ENCODE measurements around the gene DPP10.

The DPP10 gene

DNA sequence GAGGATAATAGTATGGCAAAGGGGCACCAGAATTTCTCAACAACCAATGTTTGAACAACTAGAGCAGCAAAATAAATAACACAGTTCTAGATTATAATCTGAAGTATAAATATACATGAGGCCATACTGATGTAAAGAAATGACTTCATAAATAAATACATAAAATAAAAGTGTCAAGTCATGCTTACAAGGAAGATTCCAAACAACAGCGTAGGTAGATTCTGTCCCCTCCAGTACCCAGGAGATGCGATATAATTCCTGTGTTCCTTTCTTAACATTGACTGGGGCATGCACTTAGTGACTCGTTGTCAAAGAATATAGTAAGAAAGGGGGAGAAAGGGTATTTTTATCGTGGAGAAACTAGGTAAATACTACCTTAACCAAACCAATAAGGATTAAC lies 355.1 kb downstream of the DPP10 start:
- no peak overlapping the region for H3K4me3 Mint-ChIP-seq
- H3K27me3 Mint-ChIP-seq (ENCODE audit: low read depth), result no peaks in the 10 kb centered on the region
- no peak for DNase-seq (ENCODE audit: low spot score)
- peaks cover 10% of the 10 kb centered on the region for H3K9me3 Mint-ChIP-seq
- H3K36me3 Mint-ChIP-seq (ENCODE audit: low read depth), result no peaks in the 10 kb centered on the region
- no peaks in the 10 kb centered on the region for H3K4me1 Mint-ChIP-seq (ENCODE audit: low read depth)
- H3K27ac Mint-ChIP-seq, result no peak overlapping the region

DNA sequence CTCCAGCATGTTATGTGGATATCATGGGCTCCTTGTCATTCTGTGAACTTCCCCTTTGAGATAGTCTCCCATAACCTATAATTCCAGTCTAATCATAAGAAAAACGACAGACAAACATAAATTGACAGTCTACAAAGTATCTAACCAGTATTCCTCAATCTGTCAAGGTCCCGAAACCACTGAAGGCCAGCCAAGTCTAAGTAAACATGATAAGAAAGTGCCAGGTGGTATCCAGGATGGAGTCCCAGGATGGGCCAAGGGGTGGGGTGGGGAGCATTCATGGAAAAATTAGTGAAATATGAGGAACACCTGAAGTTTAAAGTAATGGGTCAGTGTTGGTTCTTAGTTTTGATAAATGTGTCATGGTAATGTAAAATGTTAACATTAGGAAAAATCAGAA lies 355.5 kb downstream of the DPP10 start:
- Mint-ChIP-seq H3K9me3 (peaks cover 10% of the 10 kb centered on the region), H3K27ac (no peak overlapping the region), H3K27me3 (ENCODE audit: low read depth) (no peaks in the 10 kb centered on the region), H3K36me3 (ENCODE audit: low read depth) (no peaks in the 10 kb centered on the region), H3K4me1 (ENCODE audit: low read depth) (no peaks in the 10 kb centered on the region), H3K4me3 (no peak overlapping the region)
- no peak for DNase-seq (ENCODE audit: low spot score)

DNA sequence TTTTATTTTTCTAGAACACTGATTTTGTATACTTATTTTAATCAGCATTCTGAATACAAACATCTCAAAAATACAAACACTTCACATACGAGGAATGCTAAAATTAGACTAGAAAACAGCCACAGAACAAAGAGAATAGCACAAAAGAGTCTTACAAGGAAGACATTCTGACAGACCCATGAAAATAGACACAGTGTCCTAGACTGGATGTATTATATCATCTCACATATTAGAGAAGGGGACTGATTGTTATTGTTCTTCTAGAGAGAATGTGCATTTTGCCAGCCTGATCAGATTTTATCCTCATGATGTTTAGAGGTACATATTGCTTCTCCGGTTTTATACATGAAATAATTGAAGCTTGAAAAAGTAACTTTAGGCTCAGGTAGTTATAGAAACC lies 357.9 kb downstream of the DPP10 start:
- H3K36me3 Mint-ChIP-seq (ENCODE audit: low read depth), result no peaks in the 10 kb centered on the region
- no peak overlapping the region for H3K27ac Mint-ChIP-seq
- H3K4me1 Mint-ChIP-seq (ENCODE audit: low read depth), result no peaks in the 10 kb centered on the region
- H3K4me3 Mint-ChIP-seq, result no peak overlapping the region
- no peaks in the 10 kb centered on the region for H3K27me3 Mint-ChIP-seq (ENCODE audit: low read depth)
- DNase-seq (ENCODE audit: low spot score), result no peak
- H3K9me3 Mint-ChIP-seq, result peaks cover 10% of the 10 kb centered on the region

DNA sequence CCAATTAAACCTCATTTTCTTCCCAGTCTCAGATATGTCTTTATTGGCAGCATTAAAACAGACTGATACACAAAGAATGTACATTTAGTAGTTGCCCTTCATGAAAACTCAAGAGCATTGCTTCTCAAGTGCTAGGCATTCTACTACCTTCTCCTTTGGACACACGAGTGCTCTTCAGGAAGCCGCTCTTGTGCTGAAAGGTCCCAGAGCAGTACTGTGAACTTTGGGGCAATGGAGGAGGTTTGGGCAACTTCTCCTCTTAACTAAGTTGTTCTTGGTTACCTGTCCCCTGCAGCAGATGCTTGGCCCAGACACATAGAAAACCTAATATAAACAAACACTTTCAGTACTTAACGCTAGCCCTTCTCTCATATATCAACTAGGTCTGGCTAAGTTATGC lies 362.8 kb downstream of the DPP10 start:
- no peak overlapping the region for H3K27ac Mint-ChIP-seq
- no peaks in the 10 kb centered on the region for H3K36me3 Mint-ChIP-seq (ENCODE audit: low read depth)
- no peaks in the 10 kb centered on the region for H3K27me3 Mint-ChIP-seq (ENCODE audit: low read depth)
- no peaks in the 10 kb centered on the region for H3K9me3 Mint-ChIP-seq
- no peak for DNase-seq (ENCODE audit: low spot score)
- no peaks in the 10 kb centered on the region for H3K4me1 Mint-ChIP-seq (ENCODE audit: low read depth)
- no peak overlapping the region for H3K4me3 Mint-ChIP-seq

DNA sequence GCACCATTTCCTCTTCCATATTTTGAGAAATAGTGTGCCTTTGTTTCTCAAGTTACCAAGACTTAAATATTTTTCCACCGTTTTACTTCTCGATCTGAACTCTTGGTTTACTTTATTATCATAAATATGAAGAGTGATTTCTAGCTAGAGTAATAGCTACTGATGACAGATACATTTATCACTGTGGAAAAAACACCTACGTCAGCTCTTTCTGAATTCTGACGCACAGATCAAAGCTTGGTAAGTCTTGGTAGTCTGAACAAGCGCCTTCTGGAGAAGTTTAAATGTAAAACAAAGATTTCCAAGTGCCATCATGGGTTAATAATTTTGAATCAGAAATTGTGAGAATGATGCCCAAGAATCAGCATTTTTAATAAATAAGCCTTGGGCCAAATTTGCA lies 367.7 kb downstream of the DPP10 start:
- Mint-ChIP-seq H3K36me3 (ENCODE audit: low read depth) (no peaks in the 10 kb centered on the region), H3K27ac (no peak overlapping the region), H3K4me1 (ENCODE audit: low read depth) (no peaks in the 10 kb centered on the region), H3K9me3 (peaks cover 3% of the 10 kb centered on the region), H3K27me3 (ENCODE audit: low read depth) (no peaks in the 10 kb centered on the region), H3K4me3 (no peak overlapping the region)
- DNase-seq (ENCODE audit: low spot score), result no peak

DNA sequence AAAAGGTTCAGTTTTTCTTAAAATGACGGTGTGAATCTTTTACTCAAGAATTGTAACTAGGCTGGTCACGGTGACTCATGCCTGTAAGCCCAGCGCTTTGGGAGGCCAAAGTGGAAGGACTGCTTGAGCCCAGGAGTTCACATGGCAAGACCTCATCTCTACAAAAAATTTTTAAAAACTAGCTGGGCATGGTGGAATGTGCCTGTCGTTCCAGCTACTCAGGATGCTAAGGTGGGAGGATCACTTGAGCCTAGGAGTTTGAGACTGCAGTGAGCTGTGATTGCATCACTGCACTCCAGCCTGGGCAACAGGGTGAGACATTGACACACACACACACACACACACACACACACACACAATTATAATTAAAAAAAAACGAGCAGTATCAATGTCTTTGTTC lies 369.8 kb downstream of the DPP10 start:
- Mint-ChIP-seq H3K27me3 (ENCODE audit: low read depth) (no peaks in the 10 kb centered on the region), H3K36me3 (ENCODE audit: low read depth) (no peaks in the 10 kb centered on the region), H3K9me3 (peaks cover 7% of the 10 kb centered on the region), H3K27ac (no peak overlapping the region), H3K4me3 (no peak overlapping the region), H3K4me1 (ENCODE audit: low read depth) (no peaks in the 10 kb centered on the region)
- DNase-seq (ENCODE audit: low spot score), result no peak

DNA sequence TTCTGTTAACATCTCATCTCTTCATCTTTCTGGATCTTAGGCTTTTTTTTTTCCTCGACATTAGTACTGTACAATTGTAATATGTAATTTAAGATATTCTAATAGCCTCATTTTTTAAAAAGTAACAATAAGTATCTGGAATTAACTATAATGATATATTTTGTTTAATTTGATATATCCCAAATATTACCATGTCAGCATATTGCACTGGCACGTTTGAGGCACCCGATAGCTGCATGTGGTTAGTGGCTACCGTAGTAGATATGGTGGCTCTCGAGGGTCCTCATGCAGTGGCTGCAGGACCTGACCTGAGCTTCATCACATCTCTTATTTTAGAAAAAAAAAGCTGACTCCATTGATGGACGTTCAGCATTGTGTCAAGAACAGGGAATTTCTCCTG lies 371.9 kb downstream of the DPP10 start:
- peaks cover 15% of the 10 kb centered on the region for H3K9me3 Mint-ChIP-seq
- no peak overlapping the region for H3K27ac Mint-ChIP-seq
- DNase-seq (ENCODE audit: low spot score), result no peak
- H3K27me3 Mint-ChIP-seq (ENCODE audit: low read depth), result no peaks in the 10 kb centered on the region
- no peak overlapping the region for H3K4me3 Mint-ChIP-seq
- no peaks in the 10 kb centered on the region for H3K4me1 Mint-ChIP-seq (ENCODE audit: low read depth)
- H3K36me3 Mint-ChIP-seq (ENCODE audit: low read depth), result no peaks in the 10 kb centered on the region

DNA sequence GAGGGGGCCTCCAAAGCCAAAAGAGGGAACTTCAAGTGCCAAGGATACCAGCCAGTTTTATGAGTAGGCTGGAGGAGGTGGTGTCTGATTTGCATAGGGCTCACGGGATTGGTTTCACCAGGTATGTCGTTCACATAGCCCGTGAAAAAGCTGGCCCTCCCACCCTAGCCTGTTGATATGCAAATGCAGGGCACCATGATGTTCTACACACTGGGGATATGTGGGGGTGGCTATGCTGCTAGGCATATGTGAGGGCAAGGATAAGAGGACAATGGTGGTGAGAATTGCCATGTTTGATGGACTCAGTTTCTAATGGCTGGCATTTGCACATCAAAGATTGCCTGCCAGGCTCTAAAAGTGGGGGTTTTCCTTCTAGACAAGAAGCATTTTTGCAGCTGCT lies 378.6 kb downstream of the DPP10 start:
- Mint-ChIP-seq H3K27me3 (ENCODE audit: low read depth) (no peaks in the 10 kb centered on the region), H3K27ac (no peak overlapping the region), H3K36me3 (ENCODE audit: low read depth) (no peaks in the 10 kb centered on the region), H3K4me1 (ENCODE audit: low read depth) (no peaks in the 10 kb centered on the region), H3K4me3 (no peak overlapping the region), H3K9me3 (peaks cover 28% of the 10 kb centered on the region)
- DNase-seq (ENCODE audit: low spot score), result no peak

DNA sequence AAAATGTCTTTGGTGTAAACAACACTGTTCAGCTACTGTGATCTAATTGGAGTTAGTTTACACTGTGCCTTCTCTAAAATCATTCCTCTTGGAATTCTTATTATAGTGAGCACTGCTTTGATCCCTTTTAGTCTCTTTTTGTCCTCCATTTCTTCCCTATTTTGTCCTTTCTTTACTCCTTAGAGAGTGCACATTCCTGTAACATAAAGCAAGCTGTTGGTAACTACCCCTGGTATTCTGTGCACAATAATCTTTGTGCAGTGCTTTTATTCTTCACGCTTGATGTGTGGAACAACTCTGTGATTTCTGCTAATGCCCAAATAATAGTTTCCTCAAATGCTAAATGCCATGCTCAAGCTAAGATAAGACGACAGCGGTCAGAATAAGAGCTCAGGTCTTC lies 401.5 kb downstream of the DPP10 start:
- H3K27me3 Mint-ChIP-seq (ENCODE audit: low read depth), result no peaks in the 10 kb centered on the region
- no peaks in the 10 kb centered on the region for H3K36me3 Mint-ChIP-seq (ENCODE audit: low read depth)
- H3K9me3 Mint-ChIP-seq, result peaks cover 5% of the 10 kb centered on the region
- no peak for DNase-seq (ENCODE audit: low spot score)
- no peaks in the 10 kb centered on the region for H3K4me1 Mint-ChIP-seq (ENCODE audit: low read depth)
- H3K27ac Mint-ChIP-seq, result no peak overlapping the region
- H3K4me3 Mint-ChIP-seq, result no peak overlapping the region

DNA sequence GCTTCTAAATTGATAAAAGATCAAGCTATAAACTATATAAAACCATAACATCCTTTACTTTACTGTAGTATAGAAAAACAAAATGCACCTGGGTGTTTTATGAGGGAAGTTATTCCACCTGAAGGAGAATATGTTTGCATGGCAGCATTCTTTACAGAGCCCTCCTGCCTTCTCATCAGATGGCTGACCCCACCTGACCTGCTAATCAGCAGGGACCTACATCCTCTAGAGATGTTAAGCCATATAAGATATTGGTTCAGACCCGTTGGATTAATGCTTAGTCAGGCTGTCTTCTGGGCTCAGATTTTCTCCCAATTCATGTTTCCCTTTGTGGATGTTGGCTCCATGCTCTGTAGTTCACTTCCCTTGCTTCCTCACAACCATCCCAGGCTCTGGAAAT lies 414.8 kb downstream of the DPP10 start:
- Mint-ChIP-seq H3K4me3 (no peak overlapping the region), H3K36me3 (ENCODE audit: low read depth) (no peaks in the 10 kb centered on the region), H3K4me1 (ENCODE audit: low read depth) (no peaks in the 10 kb centered on the region), H3K9me3 (peaks cover under 1% of the 10 kb centered on the region), H3K27me3 (ENCODE audit: low read depth) (no peaks in the 10 kb centered on the region), H3K27ac (no peak overlapping the region)
- DNase-seq (ENCODE audit: low spot score), result no peak

DNA sequence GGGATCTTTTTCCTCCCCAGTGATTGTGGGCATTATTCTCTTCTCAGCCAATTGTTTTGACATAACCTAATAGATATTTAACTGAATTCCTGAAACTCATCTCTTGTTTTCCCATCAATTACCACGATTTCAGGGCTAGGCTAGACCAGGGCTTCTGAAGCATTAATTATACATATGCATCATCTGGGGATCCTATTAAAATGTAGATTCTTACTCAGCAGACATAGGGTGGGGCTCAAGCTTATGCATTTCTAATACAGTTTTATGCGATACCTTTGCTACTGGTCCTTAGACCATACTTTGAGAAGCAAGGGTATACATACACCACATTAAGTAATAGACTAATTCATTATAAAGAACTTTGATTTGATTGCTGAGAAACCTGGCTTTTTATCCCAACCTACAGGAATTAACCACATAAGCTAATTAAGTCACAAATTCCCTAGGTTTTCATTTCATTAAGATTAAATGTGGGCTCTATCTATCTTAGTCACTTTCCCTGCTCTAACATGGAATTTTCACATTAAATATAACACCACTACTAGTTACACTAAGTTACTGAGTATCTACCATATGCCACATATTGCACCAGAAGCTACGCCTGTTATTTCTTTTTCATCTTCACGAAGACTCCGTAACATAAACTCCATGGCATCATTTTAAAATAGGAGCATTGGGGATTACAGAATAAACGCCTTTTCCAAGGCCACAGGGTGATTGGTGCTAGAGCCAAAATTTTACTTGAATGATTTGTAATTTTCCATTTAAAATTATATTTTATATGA lies 417.5 kb downstream of the DPP10 start:
- Mint-ChIP-seq H3K27me3 (ENCODE audit: low read depth) (no peaks in the 10 kb centered on the region), H3K36me3 (ENCODE audit: low read depth) (no peaks in the 10 kb centered on the region), H3K4me1 (ENCODE audit: low read depth) (no peaks in the 10 kb centered on the region), H3K27ac (no peak overlapping the region), H3K9me3 (peaks cover 4% of the 10 kb centered on the region), H3K4me3 (no peak overlapping the region)
- no peak for DNase-seq (ENCODE audit: low spot score)

DNA sequence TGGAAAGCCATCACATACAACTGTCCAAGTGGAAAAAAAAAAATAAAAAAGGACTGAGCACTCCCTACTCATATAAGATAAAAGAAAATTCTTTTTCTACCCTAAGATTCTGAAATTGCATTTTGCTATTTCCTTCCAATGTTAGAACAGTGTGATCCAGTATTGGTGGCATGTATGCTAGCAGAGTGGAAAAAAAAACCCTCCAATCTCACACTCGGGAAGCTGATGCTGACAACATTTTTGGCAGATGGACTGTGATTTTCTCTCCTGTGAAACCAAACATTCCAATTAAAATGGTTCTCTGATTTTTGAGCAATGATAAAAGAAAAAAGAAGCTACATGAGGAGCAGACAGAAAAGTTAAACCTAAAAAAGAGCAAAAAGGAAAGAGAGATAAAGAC lies 419.8 kb downstream of the DPP10 start:
- Mint-ChIP-seq H3K27ac (no peak overlapping the region), H3K4me3 (no peak overlapping the region), H3K4me1 (ENCODE audit: low read depth) (no peaks in the 10 kb centered on the region), H3K27me3 (ENCODE audit: low read depth) (no peaks in the 10 kb centered on the region), H3K9me3 (peaks cover 4% of the 10 kb centered on the region), H3K36me3 (ENCODE audit: low read depth) (no peaks in the 10 kb centered on the region)
- no peak for DNase-seq (ENCODE audit: low spot score)

DNA sequence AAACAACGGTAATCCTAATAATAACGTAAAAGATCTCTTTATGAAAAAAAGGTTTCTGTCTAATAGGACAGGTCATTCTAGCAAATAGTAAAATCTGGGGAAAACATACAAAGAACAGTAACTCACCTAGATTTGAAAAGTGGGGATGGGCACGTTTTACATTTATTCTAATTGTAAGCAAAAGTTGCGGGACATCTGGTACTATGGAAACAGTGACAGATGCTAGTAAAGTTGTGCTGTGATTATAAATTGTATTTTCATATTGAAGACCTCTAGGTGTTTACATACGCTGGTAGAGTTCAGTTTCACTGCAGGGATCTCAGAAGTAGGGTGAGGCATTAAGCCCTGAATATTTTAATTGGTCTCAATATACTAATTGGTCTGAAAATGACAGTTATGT lies 422.5 kb downstream of the DPP10 start:
- Mint-ChIP-seq H3K4me1 (ENCODE audit: low read depth) (no peaks in the 10 kb centered on the region), H3K36me3 (ENCODE audit: low read depth) (no peaks in the 10 kb centered on the region), H3K4me3 (no peak overlapping the region), H3K9me3 (peaks cover 8% of the 10 kb centered on the region), H3K27me3 (ENCODE audit: low read depth) (no peaks in the 10 kb centered on the region), H3K27ac (no peak overlapping the region)
- no peak for DNase-seq (ENCODE audit: low spot score)

DNA sequence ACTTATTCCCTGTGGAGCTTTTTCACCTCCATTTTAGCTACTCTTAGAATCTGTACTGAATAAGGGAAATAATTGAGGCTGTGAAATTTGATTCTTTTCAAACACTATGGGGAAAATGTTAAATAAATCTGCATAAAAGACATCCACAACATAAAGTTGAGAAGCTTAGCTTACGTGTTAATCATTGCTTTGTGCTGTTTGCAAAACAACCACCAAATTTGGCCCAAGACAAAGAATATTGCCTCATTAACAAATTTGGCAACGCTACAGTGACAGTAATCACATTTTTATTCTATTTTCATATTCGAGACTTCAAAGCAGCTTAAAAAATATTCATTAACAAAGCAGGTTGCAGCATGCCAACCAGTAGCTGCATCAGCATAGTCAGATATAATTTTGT lies 437.6 kb downstream of the DPP10 start:
- Mint-ChIP-seq H3K9me3 (peaks cover 5% of the 10 kb centered on the region), H3K27ac (no peak overlapping the region), H3K27me3 (ENCODE audit: low read depth) (no peaks in the 10 kb centered on the region), H3K4me1 (ENCODE audit: low read depth) (no peaks in the 10 kb centered on the region), H3K36me3 (ENCODE audit: low read depth) (no peaks in the 10 kb centered on the region), H3K4me3 (no peak overlapping the region)
- no peak for DNase-seq (ENCODE audit: low spot score)

DNA sequence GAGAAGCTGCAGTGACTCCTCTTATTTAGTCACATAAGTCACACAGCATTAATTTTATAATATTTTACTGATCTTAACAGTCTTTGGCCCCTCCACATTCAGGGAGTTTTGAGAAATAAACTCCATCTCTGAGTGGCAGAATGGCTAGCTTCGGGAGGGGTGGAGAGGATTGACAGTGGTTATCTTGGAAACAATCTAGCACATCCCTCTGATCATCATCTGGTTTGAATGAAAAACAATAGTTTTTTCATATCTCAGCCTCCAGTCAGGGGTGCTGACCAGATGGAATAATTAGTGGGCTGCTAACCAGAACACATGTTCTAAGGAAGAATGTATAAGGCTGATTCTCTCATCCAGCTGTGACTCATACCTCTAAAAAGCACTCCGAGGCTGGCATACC lies 477.5 kb downstream of the DPP10 start:
- no peak for DNase-seq (ENCODE audit: low spot score)
- H3K9me3 Mint-ChIP-seq, result peaks cover 16% of the 10 kb centered on the region
- H3K4me1 Mint-ChIP-seq (ENCODE audit: low read depth), result no peaks in the 10 kb centered on the region
- no peak overlapping the region for H3K4me3 Mint-ChIP-seq
- H3K27ac Mint-ChIP-seq, result no peak overlapping the region
- H3K36me3 Mint-ChIP-seq (ENCODE audit: low read depth), result no peaks in the 10 kb centered on the region
- no peaks in the 10 kb centered on the region for H3K27me3 Mint-ChIP-seq (ENCODE audit: low read depth)

Measured in T-helper 2 cell treated with Interferon-gamma antibody and Interleukin-4, amounts not matched to agents 5 μg/mL and 100 μg/mL, for 36 hours (primary cell).